NCI-H1417 treated with DMSO at 0.1 percent for 48 hours (cell line): ENCODE measurements around the gene BFSP1.

Source experiments
- DNase-seq: peaks from one replicate; lab custom pipeline; 2025; lab: John Stamatoyannopoulos, UW

The BFSP1 gene

DNA sequence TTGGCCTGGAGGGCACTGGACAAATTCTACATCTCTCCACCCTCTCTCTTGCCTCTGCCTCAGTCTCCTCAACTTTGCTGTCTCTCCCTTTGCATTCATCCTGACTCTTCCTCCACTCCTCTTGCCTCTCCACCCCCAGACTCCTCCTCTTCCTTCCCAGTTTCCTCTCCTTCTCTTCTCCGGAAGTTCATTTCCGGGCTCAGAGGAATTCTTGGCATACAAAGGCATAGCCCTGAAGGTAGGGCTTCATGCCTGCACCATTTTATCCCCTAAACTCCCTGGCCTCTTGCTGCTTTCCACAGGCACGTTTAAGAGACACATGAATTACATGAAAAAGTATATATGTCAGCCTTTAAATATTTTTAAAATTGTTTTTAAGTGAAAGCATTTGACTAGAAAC, 10.6 kb downstream of the BFSP1 start:
- no peak for DNase-seq

DNA sequence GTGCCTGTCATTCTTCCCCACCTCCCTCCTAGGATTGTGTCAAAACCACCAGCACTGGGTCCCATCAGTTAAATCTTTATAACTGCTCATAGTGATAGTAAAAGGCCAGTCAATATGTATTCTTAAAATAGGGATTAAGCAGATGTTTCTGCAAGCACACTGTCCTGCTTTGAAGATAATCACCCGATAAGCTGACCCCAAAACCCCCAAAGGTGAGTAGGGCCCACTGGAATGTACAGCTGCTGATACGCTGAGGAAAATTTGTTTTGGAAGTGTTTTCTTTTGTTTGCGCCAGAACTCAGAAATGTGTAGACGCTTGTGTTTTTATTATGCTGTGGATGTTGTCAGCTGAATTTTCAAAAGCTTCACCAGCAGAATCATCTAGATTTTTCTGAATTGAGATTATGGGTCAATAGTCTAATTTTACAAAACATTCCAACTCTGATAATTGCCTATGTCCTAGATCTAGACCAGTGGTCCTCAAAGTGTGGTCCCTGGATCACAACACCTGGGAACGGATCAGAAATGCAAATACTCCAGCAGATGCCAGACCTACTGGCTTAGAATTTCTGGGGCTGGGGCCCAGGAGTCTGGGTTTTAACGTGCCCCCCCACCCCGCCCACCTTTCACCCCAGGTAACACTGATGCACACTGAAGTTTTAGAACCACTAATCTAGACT, 11.4 kb downstream of the BFSP1 start:
- DNase-seq, result no peak

DNA sequence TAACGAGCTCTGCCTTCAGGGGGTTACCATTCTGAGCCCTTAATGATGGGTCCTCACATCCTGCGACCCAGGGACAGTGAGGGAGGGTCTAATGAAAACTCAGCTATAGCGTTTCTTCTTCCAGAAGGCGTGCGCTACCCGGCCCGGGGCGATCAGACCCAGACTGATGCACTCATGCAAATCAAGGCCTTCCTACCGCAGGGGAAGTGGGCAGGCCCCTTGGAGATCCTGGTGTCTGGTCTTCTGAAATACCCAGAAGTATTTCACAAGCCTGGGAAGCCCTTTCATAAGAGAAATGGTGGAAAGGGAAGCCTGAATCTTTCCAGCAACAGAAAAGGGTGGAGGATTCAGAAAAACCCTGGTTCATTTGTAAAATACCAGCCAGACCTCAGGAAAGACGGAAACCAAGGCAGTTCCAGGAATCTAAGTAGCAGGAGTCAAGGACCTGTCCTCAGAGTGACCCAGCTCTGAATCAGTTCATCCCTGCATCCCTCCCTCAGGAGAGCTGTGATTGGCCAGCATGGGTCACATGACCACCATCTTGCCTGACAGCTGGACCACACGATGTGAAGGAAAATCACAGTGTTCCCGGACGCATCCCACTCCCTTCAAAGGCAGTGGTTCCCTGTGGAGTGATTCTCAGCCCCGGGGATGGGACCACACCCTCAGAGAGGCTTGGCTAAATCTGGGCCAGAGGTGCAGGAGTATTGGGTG, 12.7 kb downstream of the BFSP1 start:
- DNase-seq, result no peak

DNA sequence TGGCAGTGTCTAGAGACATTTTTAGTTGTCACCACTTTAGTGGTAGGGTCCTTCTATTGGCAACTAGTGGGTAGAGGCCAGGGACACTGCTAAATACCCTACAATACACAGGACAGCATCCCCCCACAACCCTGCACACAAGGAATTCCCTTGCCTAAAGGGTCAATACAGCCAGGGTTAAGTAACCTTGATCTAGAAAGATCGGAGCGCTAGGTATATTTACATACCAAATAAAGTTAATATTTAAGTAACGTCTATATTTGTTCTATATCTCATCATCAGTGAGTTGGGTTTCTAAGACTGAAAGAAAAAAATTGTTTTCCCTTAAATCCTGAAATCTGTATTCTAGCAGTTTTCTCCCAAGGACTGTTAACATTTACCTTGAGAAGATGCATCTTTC, 16.1 kb downstream of the BFSP1 start:
- no peak for DNase-seq

DNA sequence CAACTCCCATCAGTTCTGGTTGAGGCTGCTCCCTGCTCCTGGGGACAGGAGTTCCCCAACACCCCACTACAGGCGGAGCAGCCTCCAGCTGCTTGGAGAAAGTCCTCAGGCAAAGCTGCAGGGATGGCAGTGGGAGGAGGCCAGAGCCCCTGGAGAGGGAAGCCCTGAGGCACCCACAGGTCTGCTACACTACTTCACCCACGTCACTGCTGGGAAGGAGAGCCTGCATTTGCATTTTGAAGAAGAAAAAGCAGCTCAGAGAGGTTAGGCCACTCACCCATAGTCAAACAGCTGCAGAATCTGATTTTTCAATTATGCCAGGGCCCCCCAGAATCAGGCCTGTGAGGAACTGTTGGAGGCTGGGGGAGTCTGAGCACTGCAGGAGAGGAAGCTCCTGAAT, 17.2 kb downstream of the BFSP1 start:
- DNase-seq, result no peak

DNA sequence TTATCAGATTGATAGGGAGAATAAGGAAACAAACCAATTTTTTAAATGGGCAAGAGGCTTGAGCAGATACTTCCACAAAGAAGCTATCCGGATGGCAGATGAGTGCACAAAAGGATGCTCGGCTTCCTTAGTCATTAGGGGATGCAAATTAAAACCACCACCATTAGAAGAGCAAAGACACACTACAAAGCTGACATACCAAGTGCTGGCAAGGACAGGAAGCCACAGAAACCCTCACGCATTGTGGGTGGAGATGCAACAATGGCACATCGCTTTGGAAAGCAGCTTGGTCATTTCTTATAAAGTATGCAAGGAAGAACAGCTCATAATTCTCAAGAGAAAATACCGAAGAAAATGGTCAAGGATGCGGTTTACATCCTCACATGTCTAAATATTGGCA, 19.8 kb downstream of the BFSP1 start:
- no peak for DNase-seq

DNA sequence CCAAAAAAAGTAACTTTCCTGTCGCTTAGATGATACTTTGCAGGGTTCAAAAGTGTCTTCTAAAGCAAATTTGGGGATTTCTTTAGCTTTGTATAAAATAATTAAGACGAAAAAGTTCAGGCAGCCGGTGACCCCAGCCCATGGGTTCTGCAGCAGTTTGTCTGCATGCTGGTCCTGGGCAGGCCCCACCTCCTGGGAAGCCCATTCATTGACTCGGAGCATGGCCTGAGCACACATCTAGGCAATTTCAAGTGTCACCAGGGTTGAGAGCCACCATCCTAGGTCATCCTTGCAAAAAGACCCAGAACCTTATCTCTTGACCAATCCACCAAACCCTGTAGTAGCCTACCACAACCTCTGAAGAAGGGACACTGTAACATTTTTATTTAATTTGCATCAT, 20.6 kb downstream of the BFSP1 start:
- DNase-seq, result no peak

DNA sequence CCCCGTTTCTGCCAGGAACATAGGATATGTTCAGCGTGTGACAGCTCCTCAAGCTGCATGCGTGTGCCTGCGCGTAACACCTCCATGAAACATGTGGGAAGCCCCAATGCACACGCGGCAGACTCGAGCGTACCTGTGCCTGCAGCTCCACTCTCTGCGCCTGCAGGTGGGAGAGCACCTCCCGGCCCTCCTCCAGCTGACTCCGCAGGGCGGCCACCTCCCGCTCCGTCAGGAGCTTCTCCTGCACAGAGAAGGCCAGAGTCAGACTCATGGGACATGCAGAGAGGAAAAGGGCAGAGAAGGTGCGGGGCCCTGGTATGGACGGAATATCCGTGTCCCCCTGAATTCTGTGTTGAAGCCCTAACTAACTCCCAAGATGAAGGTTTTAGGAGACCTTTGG, 22.4 kb downstream of the BFSP1 start:
- no peak for DNase-seq

DNA sequence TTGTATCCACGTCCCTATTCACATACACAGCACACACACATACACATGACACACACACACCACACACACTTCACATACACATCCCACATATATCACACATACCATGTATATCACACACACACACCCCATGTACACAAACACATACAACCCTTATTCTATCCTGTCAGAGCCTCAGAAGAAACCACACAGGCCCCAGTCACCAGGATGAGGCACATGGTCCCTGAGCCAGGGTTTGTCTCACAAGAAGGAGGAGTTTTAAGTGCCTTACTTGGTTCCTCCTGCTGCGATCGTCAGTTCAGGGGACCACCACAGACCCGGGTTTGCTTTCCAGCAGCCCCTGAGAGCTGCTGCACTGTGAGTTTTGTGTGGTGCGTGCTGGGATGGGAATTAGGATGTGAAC, 23.6 kb downstream of the BFSP1 start:
- no peak for DNase-seq

DNA sequence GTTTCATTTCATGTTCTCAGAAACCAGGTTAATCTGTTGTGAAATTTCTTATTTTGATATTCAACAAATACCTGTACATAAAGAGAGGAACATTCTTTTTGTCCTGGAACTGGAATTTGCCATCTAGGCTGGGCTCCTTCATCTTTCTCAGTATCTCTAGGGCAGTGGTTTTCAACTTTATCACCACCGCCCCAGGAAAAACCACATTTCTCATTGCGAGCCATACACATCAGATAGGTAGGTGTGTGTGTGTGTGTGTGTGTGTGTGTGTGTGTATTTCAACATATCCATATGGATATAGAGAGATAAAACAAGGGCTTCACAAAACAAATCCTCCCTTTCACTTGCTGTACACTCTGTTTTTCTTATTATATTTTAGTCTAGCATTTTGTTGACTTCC, 24.1 kb downstream of the BFSP1 start:
- DNase-seq, result no peak

DNA sequence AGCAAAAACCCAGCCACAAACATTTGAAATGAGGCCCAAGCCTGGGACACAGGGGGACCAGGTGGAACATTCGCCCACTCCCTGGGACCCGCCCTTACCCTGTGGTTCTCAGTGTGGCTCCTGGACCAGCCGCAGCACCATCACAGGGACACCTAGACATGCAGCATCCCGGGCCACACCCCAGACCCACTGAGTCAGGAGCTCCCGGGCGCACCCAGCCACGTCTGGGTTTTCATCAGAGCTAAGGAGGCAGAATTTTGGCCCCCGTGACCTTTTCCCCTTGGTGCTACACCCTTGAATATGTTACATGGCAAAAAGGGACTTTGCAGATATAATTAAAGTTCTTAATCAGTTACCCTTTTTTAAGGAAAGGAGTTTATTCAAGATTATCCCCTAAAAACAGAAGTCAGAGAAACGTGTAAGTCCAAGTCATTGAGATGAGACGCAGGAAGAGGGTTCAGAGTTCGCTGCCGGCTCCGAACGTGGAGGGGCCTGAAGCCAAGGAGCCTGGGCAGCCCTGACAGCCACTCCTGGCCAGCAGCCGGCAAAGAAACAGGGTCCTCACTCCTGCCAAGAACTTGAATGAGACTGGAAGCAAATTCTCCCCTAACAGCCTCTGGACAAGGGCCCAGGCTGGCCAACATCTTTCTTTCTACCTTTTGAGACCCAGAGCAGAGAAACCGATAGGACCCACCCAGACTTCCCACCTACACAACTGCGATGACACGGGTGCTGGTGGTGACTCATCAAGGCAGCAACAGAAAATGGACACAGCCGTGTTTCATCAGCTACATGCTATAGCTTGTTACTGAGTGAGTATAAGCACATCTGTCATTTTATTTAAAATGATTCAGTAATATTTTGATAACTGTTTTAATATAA, 25.3 kb downstream of the BFSP1 start:
- DNase-seq, result no peak

DNA sequence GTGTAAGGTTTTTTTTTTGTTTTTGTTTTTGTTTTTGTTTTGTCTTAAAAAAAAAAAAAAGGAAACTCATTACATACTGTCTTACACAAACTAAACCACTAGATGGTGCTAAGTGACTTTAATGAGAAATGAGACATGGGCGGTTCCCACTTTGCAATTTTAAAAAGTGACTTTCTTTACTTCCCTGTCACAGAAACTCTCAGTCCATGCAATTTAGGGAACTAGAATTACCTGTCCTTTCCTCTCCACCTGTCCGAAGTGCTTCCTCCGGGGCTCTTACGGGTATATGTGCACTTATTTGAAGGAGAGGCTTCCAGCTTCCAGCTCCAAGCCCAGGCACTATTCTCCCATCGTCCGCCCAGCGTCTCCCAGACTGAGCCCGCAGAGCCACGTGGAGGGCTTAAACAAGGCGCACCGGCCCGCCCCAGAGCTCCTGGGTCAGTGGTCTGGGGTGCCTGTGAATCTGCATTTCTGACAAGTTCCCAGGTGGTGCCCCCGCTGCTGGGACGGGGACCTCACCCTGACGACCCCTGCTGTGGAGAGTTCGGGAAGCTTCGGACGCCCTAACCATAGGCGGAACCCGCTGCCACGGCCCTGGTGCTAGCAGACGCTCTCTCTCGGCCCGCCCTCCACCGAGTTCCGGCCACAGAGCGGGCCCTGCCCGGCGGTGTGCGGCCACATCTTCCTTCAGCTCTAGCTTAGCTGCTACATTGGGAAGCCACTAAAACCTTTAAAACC, 26.1 kb downstream of the BFSP1 start:
- peak; percentile 11 for DNase-seq

DNA sequence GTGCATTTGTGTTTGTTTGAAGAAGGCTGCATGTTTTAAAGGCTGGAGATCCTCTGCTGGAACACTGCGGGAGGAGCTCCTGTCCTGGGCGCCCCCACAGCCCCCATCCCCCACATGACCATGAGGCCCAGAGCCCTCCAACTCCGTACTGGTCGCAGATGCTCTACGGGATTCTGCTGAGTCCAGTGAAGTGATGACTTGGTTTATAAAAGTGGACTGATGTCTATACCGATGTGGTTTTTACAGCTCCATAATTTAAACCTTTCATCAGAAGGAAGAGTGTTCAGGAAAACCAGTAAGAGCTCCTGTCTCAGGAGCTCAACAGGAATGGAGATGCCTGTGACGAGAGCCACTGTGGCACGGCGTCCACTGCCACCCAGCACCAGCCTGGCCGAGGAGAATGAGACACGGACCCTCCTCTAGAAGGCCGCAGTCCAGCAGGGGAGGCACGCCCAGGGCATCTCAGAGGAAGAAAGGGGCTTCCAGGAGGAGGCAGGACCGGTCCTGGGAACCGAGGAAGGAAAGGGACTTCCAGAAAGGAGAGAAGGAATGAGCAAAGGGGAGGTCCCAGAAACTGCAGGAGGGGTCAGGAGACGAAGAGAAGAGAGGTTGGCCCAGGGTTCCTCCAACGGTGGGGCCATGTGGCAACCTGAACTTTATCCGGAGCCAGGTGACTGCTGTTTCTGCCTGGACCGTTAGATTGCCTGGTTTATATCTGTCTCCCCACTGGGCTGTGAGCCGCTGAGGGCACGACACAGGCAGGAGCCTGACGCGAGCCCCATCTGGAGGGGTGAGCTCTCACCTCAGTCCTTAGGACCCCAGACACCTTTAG, 26.9 kb downstream of the BFSP1 start:
- DNase-seq, result no peak

DNA sequence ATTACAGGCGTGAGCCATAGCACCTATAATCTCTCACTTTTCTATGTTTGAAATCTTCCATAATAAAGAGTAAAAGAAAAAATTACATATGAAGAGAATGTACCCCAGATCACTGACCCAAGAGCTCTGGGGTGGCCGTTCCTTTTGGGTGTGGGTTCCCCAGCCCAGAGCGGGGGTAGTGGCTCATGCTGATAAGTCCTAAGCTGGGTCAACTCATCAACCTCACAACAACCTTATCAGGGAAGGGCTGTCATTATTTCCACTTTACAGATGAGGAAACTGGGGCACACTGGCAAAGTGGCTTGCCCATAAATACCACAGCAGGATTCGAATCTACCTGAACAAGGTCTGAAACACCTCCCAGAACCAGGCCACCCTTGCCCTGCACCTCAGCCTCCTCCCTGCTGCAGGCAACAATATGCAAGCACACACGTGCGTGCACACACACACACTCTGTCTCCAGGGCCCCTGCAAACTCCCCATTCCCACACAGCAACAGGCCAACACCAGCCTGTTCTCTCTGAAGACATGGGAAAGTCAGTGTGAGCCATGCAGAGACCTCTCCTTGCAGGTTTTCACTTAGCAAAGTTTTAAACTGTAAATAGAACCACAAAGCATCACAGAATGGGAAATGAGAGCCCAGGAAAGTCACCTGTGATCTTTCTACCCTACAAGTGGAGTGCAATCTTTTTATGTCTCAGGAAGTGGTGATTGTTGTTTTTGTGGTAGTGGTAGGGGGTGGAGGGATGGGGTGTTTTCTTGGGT, 27.7 kb downstream of the BFSP1 start:
- DNase-seq, result no peak

DNA sequence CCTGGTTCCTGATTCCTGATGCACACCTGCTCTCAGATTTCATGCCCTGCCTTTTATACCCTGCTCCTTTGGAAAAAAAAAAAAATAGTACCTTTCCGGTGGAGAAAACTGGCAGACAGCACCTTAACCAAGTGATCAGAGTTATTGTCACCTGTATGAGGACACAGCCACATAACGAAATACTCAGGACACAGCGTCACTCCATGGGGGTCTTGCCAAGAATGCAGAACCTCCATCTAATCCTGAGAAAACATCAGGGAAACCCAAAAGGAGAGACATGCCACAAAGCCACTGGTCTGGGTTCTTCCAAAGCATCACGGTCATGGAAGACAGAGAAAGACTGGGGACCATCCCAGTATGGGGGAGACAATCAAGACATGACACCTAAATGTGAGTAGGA, 29.1 kb downstream of the BFSP1 start:
- no peak for DNase-seq

DNA sequence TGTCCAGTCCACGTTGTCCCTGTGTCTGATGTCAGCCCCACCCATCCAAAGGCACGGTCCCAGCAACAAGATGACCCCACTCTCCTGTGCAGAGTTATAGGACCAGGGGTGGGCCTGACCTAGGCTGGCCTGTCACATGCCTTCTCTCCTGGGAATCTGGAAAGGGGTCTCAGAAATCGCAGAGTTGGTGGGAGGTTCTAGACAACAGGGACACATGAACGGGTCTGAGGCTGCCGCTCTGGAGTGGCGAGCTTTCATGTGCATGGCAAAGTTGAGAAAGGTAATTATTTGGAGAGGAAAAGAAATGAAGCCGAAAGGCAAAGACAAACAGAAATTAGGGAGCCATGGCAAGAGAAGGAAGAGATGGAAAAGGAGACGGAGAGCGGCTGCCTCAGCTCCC, 29.5 kb downstream of the BFSP1 start:
- DNase-seq, result no peak

DNA sequence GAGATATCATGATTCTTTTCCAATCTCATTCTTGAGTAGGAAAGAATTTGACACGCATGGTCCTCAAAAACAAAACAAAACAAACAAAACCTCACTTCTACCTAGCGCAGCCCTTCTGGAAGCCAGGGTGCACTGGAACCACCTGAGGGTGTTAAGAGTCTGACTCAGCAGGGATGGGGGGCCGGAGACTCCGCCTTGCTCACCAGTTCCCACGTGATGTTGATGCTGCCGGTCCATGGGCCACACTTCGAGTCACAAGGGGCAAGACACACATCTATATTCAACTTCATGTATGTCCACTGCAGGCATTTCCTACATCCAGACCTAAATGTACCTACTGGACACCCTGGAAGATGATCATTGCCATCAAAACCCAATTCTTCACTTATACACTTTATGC, 30.4 kb downstream of the BFSP1 start:
- no peak for DNase-seq

DNA sequence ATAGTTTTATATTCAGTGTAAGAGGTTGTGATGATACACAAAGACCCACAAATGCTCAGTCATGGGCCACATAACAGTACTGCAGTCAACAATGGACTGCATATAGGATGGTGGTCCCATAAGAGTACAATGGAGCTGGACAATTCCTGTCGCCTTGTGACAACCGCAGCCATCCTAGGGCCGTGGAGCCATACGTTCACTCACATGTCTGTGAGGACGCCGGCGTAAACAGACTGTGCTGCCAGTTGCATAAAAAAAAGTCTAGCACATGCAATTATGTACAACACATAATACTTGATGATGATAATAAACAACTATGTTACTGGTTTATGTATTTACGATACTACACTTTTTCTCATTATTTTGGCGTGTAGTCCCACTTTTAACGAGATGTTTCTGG, 30.9 kb downstream of the BFSP1 start:
- no peak for DNase-seq

DNA sequence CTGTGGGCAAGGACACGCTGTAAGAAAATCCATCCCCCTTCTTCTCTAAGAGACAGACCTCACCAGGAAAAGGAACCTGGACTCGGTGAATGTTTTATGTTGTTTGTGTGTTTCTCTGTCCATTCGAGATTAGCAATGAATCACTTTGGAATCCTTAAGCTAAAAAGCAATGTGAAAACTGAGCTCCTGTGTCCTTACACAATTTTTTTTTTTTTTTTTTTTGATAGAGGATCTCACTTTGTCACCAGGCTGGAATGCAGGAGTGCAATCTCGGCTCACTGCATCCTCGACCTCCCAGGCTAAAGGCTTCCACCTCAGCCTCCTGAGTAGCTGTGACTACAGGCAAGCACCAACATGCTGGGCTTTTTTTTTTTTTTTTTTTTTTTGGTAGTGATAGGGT, 32.1 kb downstream of the BFSP1 start:
- DNase-seq, result no peak

DNA sequence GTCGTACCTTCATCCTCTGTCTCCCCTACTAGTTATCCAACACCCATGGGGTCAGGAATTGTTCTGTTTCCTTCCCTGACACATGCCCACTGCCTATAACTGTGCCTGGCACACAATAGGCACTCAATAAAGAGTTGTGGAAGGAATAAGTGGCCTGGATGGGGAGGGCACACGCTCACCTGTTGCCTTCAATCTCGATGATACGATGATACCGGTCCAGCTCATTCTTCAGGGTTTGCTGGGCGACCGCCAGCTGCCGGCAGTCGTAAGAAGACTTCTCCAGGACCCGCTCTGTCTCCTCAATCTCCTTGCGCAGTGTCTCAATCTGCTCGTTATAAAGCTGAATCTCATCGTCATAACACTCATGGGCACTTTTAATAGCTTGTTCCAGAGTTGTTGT, 32.5 kb downstream of the BFSP1 start:
- no peak for DNase-seq
